GM18499 (cell line): ENCODE results near the gene PHPT1.
"Not testable (repeated sequence)": the region's sequence is repeated elsewhere in the genome, so short reads cannot be mapped to it uniquely, and the experiment has no call there.

Experiments
- ATAC-seq: cut with Tn5 transposase; IDR thresholded peaks from one replicate; pipeline ENCODE4 v1.9.1; 2021; ENCODE audit warnings: moderate number of reproducible peaks; ENCODE audit not compliant: insufficient read depth, unreplicated experiment

The PHPT1 gene

GRCh38 chr9:136835932-136836904 is 13.0 kb upstream of the PHPT1 start:
- ATAC-seq: no peak

- no peak for ATAC-seq
Measured at GRCh38 chr9:136837146-136837855, 11.9 kb upstream of the PHPT1 start.

- ATAC-seq: not testable (repeated sequence)
Measured at GRCh38 chr9:136837856-136838277, 11.3 kb upstream of the PHPT1 start.

- no peak for ATAC-seq
Measured at GRCh38 chr9:136838314-136839228, 10.6 kb upstream of the PHPT1 start.

GRCh38 chr9:136839229-136840139 is 9.7 kb upstream of the PHPT1 start:
- ATAC-seq: no peak

GRCh38 chr9:136840140-136840876 is 8.9 kb upstream of the PHPT1 start:
- ATAC-seq: no peak

GRCh38 chr9:136840877-136841645 is 8.1 kb upstream of the PHPT1 start:
- no peak for ATAC-seq

- ATAC-seq: not testable (repeated sequence)
Measured at GRCh38 chr9:136841646-136842379, 7.4 kb upstream of the PHPT1 start.

- not testable (repeated sequence) for ATAC-seq
Measured at GRCh38 chr9:136842380-136842948, 6.7 kb upstream of the PHPT1 start, which contains the start of gene AJM1. TSS of gene AJM1 (plus strand) at chr9:136842478. CDS start at chr9:136844415, 1,937 bp downstream.

- not testable (repeated sequence) for ATAC-seq
Measured at GRCh38 chr9:136843159-136843800, 5.9 kb upstream of the PHPT1 start.

GRCh38 chr9:136843801-136844740 is 5.1 kb upstream of the PHPT1 start:
- ATAC-seq: not testable (repeated sequence)

- ATAC-seq: no peak
Measured at GRCh38 chr9:136844761-136845464, 4.3 kb upstream of the PHPT1 start.

- no peak for ATAC-seq
Measured at GRCh38 chr9:136845465-136846260, 3.5 kb upstream of the PHPT1 start.
